Activated CD8-positive, alpha-beta memory T cell treated with anti-CD3 and anti-CD28 coated beads for 24 hours (primary cell): Measurements from ENCODE around the gene SYPL1.

Source experiments
- DNase-seq: peaks from one replicate; pipeline ENCODE4 v3.0.0-alpha.2; 2020

SYPL1 gene

DNA sequence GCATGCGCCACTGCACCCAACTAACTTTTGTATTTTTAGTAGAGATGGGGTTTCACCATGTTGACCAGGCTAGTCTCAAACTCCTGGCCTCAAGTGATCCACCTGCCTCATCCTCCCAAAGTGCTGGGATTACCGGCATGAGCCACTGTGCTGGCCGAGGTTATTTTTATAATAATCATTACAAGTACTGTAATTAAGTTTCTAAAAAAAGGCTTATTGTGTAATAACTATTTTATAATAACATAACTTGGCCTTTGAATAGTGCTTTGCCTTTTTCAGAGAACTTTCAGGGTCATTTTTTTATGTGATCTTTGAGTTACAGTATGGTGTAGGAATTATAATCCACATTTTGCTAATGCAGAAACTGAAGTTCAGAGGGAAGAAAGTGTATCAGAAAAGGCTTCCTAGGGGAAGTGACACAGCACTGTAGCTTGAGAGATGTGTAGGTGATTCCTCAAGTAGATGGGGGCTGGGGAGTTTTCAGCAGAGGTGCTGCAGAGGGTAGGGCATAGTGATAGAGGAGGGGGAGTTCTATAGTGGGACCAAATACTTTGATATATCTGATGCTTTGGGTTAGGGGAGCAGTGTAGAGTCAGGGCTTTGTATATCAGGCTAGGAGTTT is 9.2 kb upstream of the SYPL1 start:
- no peak for DNase-seq

DNA sequence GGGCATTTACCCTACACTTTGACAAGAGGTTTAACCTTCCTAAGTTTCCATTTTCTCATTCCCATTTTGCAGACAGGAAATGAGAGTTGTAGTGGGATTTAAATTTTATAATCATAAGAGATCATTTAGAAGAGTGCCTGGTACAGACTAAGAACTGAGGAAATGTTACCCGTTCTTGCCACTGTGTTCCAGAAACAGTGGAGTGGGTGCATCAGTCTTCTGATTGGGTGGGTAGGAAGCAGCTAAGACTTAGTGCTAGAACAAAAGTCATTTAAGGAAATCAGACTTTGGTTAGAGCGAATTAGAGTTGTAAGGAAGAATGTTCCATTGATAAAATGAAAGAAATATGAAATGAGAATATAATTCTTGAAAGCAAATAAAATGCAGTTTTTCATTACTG is 8.4 kb upstream of the SYPL1 start:
- no peak for DNase-seq

DNA sequence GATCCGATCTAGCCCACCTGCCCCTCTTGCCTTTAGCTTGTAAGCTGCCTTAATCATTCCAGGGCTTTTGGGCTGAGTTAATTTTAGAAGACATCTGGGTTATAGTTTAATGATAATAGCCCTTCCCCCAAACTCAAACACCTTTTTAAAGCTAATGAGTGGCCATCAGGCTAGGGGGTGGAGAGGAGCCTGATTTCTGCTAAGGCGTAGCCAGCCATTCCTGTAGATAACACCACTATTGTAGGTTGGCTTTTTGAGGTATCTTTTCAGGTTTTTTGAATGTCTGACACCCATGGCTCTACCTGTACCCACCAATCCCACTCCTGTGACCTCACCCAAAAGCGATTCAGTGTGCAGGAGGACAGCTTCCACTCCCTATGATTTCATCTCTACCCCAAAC is 7.6 kb upstream of the SYPL1 start:
- DNase-seq: no peak

DNA sequence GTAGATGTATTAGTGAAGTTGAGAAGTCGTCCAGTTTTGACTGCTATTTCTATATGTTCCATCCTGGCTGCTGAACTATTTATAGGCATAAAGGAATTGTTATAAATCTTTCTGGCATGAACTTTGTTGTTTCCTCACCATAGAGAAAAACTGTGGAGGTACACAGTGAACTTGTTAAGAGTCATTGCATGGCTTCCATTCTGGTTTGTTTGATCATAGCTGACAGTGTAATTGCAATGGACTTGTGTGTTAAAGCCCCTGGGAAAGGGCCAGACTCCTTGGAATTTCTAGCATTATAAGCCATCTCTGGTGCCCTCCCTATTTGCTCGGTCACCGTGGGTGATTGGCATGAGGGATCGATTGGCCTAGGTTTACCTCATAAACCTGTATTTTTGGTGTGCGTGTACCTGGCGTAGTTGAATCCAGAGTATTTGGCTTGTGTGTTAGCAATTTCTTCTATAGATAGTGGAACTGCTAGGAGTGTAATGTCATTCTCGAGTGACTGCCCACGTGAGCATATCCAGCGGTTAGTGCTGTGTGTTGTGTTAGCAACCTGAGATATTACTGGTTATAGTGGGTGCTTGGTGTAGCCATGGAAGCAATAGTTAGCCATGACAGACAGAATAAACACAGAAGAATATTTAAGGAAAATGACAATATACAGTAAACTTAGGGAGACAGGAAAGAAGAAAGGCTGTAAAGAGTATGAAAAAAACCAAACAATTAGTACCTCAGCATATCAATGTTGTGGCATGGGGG is 5.9 kb upstream of the SYPL1 start:
- DNase-seq: no peak

DNA sequence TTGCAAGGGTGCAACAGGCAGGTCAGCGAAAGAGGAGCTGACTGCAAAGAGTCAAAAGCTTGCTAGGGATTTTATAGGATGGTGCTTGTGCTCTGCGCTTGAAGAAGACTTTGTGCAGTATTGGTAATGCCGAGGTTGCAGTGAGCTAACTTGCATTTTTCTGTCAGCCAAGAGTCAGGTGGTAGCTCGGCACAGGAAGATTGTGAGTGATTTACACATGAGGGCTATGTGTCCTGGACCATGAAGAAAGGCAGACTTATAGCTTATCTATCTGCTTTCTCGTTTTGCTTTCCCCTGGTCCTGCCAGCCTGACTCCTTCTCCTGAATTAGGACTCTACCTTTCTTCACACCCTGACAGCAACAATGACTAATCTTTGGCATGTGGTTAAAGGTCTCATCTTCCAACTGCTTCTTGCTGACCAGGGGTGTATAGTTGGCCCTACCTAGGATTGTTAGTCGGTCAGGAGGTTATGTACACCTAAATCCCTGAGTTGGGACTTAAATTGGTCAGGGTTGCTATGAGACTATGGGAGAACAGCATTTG is 4.1 kb upstream of the SYPL1 start:
- DNase-seq: no peak

DNA sequence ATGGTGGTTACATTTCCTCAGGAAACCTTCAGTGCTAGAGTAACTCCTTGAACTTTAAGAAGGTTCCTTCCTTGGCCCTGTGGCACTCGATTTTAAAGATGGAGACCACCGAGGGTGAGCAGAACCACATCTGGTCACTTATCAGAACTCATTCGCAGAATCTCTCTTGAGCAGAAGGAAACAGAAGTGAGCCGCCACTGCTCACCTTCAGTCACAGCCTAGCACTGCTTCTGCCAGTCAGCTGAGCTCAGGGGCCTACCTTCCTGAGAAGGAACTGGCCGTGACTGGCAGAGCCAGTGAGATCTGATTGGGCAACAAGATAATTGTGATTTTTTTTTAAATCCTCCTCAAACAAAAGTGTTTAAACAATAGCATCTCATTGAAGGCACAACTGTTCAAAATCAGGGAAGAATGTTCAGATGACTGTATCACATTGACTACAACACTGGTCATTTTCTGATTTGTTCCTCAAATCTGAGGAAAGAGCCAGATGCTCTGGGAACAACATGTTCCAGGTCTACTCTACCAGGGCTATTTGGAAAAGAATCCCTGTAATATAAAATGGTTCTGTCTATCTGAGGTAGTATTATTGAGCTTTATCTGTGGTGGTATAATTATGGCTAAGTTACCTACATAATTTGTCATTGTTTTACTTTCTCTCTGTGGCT is 2.7 kb upstream of the SYPL1 start:
- DNase-seq: peak; percentile 65

DNA sequence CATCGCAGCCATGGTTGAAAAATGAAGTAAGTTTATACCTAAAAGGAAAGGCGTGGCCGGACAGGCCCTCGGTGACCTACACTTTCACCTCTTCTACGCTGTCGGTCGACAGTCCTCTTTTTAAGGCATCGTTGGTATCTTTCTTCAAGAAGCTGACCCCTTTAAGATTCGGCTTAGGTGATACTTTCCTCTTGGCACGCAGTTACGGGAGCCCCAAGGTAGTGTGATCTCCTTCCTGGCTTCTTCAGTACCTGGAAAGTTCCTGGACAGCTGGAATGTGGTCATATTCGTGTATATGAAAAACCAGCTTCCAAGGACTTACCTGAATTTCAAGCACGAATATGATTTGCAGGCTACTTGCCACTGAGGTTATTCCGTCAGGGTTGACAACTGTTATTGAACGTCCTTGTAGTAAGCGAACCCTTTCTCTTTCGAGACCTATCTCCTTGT is 885 bp upstream of the SYPL1 start:
- DNase-seq: peak; percentile 59

DNA sequence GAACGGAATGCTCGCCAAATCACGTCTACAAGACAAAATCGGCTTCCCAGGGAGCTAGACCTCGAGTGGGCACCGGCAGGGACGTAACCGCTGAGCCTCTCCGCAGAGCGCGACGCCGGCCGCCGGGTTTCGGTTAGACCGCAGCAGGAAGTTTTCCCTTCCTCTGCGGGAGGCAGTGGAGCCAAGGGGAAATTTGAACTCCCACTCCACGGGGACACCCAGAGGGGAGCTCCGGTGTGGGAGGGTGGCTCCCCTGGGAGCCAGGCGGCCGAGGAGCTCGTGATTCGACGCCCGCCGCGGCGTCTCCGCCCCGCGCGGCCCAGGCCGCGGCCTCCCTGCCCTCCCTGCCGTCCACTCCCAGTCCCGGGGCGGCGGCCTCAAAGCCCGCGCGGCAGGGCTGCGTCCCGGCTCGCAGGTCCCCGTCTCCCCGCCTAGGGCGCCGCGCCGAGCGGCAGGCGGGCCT is 426 bp downstream of the SYPL1 start:
- peak; percentile 77 for DNase-seq

DNA sequence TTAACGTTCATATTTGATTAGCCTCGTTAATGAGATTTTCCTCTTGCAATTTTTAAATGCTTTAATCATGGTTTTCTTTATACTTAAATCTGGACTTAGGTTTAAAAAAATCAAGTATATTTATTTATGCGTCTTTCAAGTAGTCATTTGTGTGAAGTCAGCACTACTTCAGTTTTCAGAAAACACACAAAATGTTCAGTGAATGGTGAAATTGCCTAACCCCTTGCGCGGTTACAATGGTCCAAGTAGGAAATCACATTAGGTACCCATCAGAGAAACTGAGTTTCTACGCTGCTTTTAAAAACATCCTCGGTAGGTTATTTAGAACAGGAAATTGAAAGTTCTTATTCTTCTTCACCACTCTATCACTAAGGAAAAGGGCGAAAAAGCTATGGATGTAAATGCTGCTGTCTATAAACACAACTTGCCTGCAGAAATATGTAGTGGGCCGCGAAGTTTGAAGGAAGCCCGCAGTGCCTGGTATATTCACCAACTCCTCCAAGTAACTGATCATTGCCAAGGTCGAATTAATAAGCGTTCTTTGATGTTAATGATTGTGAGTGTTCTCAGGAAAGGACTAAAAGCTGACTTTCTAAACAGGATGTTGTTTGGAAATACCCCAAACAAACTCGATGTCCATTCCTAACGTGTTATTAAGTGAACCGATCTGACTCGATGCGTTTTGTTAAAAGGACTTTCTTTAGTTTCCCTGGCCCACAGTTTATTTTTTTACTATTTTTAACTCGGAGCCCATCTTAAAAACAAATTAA is 1.0 kb downstream of the SYPL1 start:
- no peak for DNase-seq

DNA sequence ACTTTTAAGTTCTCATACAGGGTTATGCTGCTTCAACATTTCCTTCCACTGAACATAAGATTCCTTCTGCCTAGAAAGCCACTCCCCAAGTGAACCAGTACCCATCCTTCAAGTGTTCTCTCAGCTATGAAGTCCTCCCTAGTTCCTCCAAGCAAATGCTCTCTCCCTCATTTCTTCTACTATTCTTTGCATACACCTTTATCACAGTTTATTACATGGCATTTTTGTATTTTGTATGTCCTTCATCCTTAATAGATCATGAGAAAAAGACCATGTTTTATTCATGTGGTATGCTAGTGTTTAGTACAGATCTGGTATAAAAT is 1.9 kb downstream of the SYPL1 start:
- no peak for DNase-seq

DNA sequence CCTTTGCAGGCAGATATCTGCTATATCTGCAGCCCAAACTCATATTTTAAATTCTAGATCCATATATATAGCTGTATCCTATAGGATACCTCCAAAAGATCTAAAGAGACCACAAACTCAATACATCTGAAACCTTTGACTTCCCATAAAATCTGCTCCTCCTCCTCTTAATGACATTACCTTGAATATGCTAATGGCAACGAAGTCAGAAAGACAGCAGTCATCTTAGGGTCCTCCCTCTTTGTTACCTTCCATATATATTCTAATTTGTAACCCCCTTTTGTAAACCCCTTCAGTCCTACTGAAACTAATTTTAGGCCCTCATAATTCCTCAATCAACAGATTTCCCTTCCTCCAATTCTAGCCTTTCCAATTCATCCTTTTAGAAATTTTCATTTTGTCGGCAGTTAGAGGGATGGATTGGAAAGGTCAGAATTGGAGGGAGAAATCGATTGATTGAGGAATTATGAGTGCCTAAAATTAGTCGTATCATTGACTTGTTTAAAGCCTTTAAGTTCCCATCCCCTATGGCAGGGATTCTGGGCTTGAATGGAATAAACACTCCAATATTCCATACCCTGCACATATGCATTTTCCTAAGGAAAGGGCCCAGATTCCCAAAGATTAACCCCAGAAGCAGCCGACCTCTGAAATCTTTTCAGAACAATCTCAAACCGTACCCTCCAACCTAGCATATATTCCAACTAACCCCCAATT is 2.4 kb downstream of the SYPL1 start:
- no peak for DNase-seq

DNA sequence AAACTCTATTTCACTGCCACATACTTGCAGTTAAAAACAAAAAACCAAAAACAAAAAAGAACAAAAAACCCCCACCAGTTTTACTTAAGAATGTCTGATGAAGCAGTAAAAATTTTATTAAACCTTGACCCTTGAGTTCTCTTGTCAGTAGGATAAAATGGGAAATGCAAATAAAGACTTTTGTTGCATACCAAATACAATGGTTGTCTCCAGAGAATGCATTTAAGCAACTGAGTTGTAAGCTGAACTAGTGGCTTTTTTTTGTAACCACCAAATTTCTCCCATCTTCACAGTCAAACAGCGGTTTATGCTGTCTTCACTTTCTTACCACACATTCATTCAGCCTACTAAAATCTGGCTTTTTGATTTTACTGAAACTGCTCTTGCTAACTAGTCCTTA is 3.1 kb downstream of the SYPL1 start:
- no peak for DNase-seq

DNA sequence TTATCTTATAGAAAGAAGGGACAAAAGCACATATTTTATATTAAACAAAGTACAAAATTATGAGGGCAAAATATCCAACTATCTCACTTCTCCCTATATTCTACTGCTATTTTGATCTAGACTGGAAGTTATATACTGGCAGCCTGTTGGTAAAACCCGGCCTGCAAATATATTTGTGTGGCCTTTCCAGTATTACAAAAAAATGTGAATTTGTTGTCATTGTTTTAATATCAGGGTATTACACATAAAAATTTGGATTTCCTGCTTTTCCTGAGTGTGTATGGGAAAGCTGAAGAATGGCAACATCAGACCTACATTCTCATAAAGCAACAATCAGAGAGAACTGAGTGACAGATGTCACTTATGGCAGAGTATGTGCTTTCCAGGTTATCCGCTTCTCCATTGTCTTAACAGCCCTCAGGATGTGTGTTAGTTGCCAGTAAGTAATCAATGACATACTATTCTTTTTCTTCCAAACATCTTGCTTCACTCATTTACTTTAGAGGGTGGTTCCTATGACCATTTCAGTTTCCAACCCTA is 7.3 kb downstream of the SYPL1 start:
- no peak for DNase-seq

DNA sequence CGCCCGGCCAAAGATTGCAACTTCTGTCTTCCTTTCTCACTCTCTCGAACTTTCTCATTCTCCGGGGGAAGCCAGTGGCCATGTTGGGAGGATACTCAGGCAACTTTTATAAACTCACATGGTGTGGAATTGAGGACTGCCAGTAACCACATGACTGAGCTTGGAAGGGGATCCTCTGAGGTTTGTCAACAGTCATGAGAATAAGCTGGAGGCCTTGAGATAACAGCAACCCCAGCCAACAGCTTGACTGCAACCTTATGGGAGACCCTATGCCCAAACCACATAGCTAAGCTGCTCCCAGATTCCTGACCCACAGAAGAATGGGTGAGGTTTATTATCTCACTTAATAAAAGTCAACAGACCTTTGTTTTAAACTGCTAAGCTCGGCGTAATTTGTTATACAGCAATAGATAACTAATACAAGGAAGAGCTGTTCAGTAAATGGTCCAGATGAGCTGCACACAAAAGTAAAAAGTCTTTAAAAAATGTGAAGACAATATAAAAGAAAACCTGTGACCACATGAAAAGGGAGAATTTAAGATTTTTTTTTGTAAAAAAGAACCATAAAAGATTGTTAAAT is 9.6 kb downstream of the SYPL1 start:
- DNase-seq: no peak

DNA sequence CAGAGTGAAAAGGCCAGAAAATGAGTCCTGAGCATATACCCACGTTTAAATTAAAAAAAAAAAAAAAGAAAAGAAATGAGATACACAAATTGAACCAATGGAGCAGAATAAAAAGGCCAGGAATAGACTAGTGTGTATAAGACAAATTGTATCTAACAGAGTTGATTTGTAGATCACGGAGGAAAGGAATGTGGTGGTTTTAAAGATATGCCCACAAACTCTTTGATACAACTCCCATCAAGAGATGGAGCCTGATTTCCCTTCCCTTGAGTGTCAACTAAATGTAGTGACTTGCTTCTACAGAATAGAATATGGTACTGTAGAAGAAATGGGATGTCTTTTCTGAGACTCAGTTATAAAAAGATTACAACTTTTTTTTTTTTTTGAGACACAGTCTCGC is 10.4 kb downstream of the SYPL1 start:
- DNase-seq: no peak

DNA sequence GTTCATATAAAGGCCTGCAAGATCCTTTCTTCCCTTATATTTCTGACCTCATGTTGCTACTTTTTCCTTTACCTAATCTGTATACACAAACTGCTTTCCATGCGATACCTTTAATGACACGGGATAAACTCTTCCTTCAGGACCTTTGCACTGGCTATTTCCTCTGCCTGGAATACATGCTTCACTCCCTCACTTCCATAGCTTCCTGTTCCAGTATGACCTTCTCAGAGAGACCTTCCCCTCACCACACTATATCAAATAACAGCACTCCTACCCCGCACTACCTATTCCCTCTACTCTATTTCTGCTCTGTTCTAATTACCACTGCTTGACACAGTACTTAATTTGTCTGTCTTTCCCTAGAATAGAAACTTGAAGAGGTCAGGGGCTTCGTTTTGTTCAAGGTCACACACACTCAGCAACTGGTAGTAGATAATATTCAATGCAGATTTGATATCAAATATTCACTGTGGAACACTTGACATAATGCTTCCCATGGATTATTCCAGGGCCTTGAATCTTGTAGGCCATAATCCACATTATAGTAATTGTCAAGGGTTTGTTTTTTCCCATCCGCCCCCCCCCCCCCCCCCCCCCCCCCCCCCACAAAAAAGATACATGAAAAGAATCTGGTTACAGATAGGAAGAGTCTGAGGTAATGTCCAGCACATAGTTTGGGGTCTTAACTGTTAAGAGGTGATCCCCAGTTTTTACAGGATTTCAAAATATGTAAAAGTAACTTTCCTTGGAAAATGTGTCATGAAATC is 11.1 kb downstream of the SYPL1 start:
- DNase-seq: no peak

DNA sequence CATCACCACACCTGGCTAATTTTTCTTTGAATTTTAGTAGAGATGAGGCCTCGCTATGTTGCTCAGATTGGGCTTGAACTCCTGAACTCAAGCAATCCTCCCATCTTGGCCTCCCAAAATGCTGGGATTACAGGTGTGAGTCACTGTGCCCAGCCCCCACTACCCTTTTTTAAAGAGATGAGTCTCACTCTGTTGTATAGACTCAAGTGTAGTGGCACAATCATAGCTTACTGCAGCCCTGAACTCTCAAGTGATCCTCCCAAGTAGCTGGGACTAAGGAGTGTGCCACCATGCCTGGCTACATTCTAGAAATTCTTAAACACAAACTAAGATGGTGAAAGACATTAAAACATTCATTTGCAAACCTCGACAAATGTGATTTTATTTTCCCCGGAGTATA is 12.6 kb downstream of the SYPL1 start:
- DNase-seq: no peak

DNA sequence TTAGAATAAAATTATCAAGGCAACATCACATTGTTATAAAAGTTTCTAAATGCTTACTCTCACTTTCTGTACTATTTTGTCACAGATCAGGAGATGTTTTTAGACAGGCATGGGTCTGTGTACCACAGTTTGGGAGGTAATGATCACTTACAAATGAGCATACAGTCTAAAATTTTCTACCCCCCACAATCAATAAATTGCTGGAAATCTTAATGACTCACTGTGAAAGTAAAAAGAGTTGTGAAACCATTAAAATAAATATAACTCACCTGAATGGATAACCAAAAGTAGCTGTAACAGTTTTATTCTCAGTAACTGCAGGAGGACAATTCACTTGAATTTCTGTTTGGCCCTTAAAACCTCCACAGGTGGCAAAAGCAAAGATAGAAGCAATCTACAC is 13.2 kb downstream of the SYPL1 start:
- DNase-seq: no peak

DNA sequence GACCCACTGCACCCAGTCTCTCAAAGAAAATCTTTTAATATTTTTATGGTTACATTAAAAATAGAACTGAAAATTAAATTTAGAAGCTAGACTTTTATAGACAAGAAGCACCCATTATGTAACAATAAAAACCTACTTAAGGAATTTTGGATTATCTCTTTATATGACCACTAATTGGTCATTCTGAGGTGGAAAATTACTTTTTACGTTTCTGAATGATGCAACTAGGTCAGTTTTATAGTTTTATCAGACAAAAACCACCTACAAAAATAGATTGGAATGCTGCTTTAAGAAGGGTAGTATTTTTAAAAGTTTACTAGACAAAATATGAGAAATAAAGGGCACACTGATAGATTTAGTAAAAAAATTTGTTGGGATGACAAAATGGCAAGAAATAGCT is 16.5 kb downstream of the SYPL1 start:
- no peak for DNase-seq

DNA sequence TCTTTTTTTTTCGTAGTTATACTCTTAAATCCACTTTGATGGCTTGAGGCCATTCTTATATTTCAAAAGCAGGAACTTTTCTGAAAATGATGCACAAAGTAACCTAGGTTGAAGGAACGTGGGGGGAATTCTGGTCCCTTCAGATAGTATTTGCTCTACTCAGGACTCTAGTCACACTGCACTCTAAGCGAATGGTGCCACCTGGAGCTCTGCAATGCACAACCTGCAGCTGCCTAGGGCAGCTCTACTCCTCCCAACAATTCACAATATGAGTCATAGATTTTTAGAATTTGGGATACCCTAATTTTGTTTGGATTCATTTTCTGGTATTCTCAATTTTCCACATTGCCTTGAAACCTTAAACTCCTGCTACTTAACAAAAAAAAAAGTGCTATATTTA is 17.3 kb downstream of the SYPL1 start:
- no peak for DNase-seq

DNA sequence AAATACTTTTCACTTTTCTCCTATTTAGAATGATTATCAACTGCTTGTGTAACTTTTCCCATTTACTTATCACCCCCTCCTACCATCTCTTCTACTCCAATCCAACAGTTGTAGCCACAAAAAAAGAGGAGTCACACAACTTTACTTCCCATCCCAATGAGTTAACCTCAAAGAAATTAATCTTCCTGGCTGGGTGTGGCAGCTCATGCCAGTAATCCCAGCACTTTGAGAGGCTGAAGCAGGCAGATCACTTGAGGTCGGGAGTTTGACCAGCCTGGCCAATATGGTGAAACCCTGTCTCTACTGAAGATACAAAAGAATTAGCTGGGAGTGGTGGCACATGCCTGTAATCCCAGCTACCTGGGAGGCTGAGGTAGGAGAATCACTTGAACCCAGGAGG is 19.9 kb downstream of the SYPL1 start:
- DNase-seq: no peak
